ENCODE measurements around the gene RNU6-7. TPM values are rescaled to one million over a fixed set of nuclear protein-coding genes. Genes with fewer than 3 reads are reported as not detected.

RNU6-7 gene
- total and polyA plus RNA-seq, 2 of the 13 experiments (the other 11 are each of a cell fraction or from before 2014, with no cell fraction given) = under 0.01 TPM; not detected in 1

- TF ChIP-seq AGO2 (optimal IDR thresholded peaks at IDR 0.05; ENCODE audit: low read depth, low read length) = no peak
- TF ChIP-seq ZFP82 (CRISPR knock-in tag; IDR thresholded peaks at IDR 0.05; ENCODE audit: borderline replicate concordance) = no peak
- no peak for TF ChIP-seq ZNF772 (CRISPR knock-in tag; IDR thresholded peaks at IDR 0.05)
- TF ChIP-seq RELA (CRISPR knock-in tag; IDR thresholded peaks at IDR 0.05) = no peak
- TF ChIP-seq RORA (CRISPR knock-in tag; IDR thresholded peaks at IDR 0.05) = no peak
- TF ChIP-seq ZNF501 (CRISPR knock-in tag; IDR thresholded peaks at IDR 0.05) = no peak
- no peak for TF ChIP-seq CENPT (CRISPR knock-in tag; IDR thresholded peaks at IDR 0.05; ENCODE audit: low read depth)
- TF ChIP-seq SRF (IDR thresholded peaks at IDR 0.05; ENCODE audit: low read depth, low read length) = no peak
- TF ChIP-seq TOPORS (CRISPR knock-in tag; IDR thresholded peaks at IDR 0.05) = no peak; the same call in 1 of the 2 replicates
- TF ChIP-seq KMT2B (CRISPR knock-in tag; IDR thresholded peaks at IDR 0.05) = no peak
- TF ChIP-seq KLF9 (CRISPR knock-in tag; IDR thresholded peaks at IDR 0.05; ENCODE audit: low read depth) = no peak
- TF ChIP-seq ZNF850 (CRISPR knock-in tag; conservative IDR thresholded peaks at IDR 0.05) = no peak
- TF ChIP-seq HOXA7 (CRISPR knock-in tag; IDR thresholded peaks at IDR 0.05) = no peak
- no peak for TF ChIP-seq HCFC1 (IDR thresholded peaks at IDR 0.05; ENCODE audit: low read depth, low read length)
- TF ChIP-seq ARHGAP35 (CRISPR knock-in tag; IDR thresholded peaks at IDR 0.05; ENCODE audit: borderline replicate concordance) = no peak
- TF ChIP-seq, protein P1, sequence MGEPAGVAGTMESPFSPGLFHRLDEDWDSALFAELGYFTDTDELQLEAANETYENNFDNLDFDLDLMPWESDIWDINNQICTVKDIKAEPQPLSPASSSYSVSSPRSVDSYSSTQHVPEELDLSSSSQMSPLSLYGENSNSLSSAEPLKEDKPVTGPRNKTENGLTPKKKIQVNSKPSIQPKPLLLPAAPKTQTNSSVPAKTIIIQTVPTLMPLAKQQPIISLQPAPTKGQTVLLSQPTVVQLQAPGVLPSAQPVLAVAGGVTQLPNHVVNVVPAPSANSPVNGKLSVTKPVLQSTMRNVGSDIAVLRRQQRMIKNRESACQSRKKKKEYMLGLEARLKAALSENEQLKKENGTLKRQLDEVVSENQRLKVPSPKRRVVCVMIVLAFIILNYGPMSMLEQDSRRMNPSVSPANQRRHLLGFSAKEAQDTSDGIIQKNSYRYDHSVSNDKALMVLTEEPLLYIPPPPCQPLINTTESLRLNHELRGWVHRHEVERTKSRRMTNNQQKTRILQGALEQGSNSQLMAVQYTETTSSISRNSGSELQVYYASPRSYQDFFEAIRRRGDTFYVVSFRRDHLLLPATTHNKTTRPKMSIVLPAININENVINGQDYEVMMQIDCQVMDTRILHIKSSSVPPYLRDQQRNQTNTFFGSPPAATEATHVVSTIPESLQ (CRISPR knock-in tag; conservative IDR thresholded peaks at IDR 0.05) = no peak
- TF ChIP-seq, protein P2, sequence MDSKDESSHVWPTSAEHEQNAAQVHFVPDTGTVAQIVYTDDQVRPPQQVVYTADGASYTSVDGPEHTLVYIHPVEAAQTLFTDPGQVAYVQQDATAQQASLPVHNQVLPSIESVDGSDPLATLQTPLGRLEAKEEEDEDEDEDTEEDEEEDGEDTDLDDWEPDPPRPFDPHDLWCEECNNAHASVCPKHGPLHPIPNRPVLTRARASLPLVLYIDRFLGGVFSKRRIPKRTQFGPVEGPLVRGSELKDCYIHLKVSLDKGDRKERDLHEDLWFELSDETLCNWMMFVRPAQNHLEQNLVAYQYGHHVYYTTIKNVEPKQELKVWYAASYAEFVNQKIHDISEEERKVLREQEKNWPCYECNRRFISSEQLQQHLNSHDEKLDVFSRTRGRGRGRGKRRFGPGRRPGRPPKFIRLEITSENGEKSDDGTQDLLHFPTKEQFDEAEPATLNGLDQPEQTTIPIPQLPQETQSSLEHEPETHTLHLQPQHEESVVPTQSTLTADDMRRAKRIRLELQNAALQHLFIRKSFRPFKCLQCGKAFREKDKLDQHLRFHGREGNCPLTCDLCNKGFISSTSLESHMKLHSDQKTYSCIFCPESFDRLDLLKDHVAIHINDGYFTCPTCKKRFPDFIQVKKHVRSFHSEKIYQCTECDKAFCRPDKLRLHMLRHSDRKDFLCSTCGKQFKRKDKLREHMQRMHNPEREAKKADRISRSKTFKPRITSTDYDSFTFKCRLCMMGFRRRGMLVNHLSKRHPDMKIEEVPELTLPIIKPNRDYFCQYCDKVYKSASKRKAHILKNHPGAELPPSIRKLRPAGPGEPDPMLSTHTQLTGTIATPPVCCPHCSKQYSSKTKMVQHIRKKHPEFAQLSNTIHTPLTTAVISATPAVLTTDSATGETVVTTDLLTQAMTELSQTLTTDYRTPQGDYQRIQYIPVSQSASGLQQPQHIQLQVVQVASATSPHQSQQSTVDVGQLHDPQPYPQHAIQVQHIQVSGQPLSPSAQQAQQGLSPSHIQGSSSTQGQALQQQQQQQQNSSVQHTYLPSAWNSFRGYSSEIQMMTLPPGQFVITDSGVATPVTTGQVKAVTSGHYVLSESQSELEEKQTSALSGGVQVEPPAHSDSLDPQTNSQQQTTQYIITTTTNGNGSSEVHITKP (CRISPR knock-in tag; IDR thresholded peaks at IDR 0.05; ENCODE audit: low read depth) = no peak
- TF ChIP-seq EP300 (IDR thresholded peaks at IDR 0.05; ENCODE audit: low read depth in 2 of 2, low read length in 2 of 2) = no peak
- TF ChIP-seq EP300 (CRISPR knock-in tag; IDR thresholded peaks at IDR 0.05; ENCODE audit: borderline replicate concordance) = no peak
- TF ChIP-seq MZF1 (CRISPR knock-in tag; IDR thresholded peaks at IDR 0.05; ENCODE audit: borderline replicate concordance) = no peak
- TF ChIP-seq ASH2L (IDR thresholded peaks at IDR 0.05; ENCODE audit: insufficient read length, low read depth, low read length) = no peak
- TF ChIP-seq, protein P3, sequence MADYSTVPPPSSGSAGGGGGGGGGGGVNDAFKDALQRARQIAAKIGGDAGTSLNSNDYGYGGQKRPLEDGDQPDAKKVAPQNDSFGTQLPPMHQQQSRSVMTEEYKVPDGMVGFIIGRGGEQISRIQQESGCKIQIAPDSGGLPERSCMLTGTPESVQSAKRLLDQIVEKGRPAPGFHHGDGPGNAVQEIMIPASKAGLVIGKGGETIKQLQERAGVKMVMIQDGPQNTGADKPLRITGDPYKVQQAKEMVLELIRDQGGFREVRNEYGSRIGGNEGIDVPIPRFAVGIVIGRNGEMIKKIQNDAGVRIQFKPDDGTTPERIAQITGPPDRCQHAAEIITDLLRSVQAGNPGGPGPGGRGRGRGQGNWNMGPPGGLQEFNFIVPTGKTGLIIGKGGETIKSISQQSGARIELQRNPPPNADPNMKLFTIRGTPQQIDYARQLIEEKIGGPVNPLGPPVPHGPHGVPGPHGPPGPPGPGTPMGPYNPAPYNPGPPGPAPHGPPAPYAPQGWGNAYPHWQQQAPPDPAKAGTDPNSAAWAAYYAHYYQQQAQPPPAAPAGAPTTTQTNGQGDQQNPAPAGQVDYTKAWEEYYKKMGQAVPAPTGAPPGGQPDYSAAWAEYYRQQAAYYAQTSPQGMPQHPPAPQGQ (CRISPR knock-in tag; IDR thresholded peaks at IDR 0.05; ENCODE audit: borderline replicate concordance) = no peak
- TF ChIP-seq CBX5 (CRISPR knock-in tag; IDR thresholded peaks at IDR 0.05; ENCODE audit: borderline replicate concordance) = no peak
- TF ChIP-seq GABPB1 (CRISPR knock-in tag; IDR thresholded peaks at IDR 0.05) = no peak
Measured at GRCh38 chr14:32203928-32204357, 2.1 kb downstream of the RNU6-7 start (continued).
